Measurements from ENCODE around the gene CSNK1E. TPM values are rescaled to one million over a fixed set of nuclear protein-coding genes. Genes with fewer than 3 reads are reported as not detected.
"Not testable (repeated sequence)": the region's sequence is repeated elsewhere in the genome, so short reads cannot be mapped to it uniquely, and the experiment has no call there.

The CSNK1E gene
- 101 TPM for total RNA-seq
- polyA plus RNA-seq (ENCODE audit: insufficient read depth, low read depth, low replicate concordance), result 33.6 TPM
- long read RNA-seq, donor 1, transcript CSNK1E-203 (11 exons, 2,791 nt), result major isoform, 24 of 31 reads
- long read RNA-seq, donor 1, partial matches to known transcripts, result 0 of 31 reads
- long read RNA-seq, donor 1, other reads (novel, unspliced or antisense), result 0 of 31 reads
- long read RNA-seq, donor 2, transcript CSNK1E-203 (11 exons, 2,791 nt), result major isoform, 8 of 13 reads
- long read RNA-seq, donor 2, partial matches to known transcripts, result 0 of 13 reads
- long read RNA-seq, donor 2, other reads (novel, unspliced or antisense), result 0 of 13 reads
- long read RNA-seq, donor 3, transcript CSNK1E-203 (11 exons, 2,791 nt), result major isoform, 13 of 18 reads
- long read RNA-seq, donor 3, partial matches to known transcripts, result 0 of 18 reads
- long read RNA-seq, donor 3, other reads (novel, unspliced or antisense), result 0 of 18 reads
- long read RNA-seq, donor 4, transcript CSNK1E-203 (11 exons, 2,791 nt), result major isoform, 12 of 26 reads
- long read RNA-seq, donor 4, transcript CSNK1E-204 (10 exons, 1,580 nt), result minor isoform, 7 of 26 reads
- long read RNA-seq, donor 4, partial matches to known transcripts, result 5 of 26 reads
- long read RNA-seq, donor 4, other reads (novel, unspliced or antisense), result 0 of 26 reads
- long read RNA-seq, donor 5, partial matches to known transcripts, result 0 of 3 reads
- long read RNA-seq, donor 5, other reads (novel, unspliced or antisense), result 0 of 3 reads
- long read RNA-seq, donor 6, partial matches to known transcripts, result 0 of 5 reads
- long read RNA-seq, donor 6, other reads (novel, unspliced or antisense), result 0 of 5 reads
- long read RNA-seq, donor 7, transcript CSNK1E-203 (11 exons, 2,791 nt), result major isoform, 27 of 74 reads
- long read RNA-seq, donor 7, partial matches to known transcripts, result 16 of 74 reads
- long read RNA-seq, donor 7, other reads (novel, unspliced or antisense), result 24 of 74 reads
- long read RNA-seq, donor 8, transcript CSNK1E-203 (11 exons, 2,791 nt), result major isoform, 17 of 35 reads
- long read RNA-seq, donor 8, partial matches to known transcripts, result 10 of 35 reads
- long read RNA-seq, donor 8, other reads (novel, unspliced or antisense), result 0 of 35 reads
- long read RNA-seq, donor 9, transcript CSNK1E-203 (11 exons, 2,791 nt), result major isoform, 16 of 20 reads
- long read RNA-seq, donor 9, partial matches to known transcripts, result 0 of 20 reads
- long read RNA-seq, donor 9, other reads (novel, unspliced or antisense), result 0 of 20 reads
- long read RNA-seq, donor 10, transcript CSNK1E-203 (11 exons, 2,791 nt), result major isoform, 8 of 12 reads
- long read RNA-seq, donor 10, partial matches to known transcripts, result 0 of 12 reads
- long read RNA-seq, donor 10, other reads (novel, unspliced or antisense), result 0 of 12 reads

DNA sequence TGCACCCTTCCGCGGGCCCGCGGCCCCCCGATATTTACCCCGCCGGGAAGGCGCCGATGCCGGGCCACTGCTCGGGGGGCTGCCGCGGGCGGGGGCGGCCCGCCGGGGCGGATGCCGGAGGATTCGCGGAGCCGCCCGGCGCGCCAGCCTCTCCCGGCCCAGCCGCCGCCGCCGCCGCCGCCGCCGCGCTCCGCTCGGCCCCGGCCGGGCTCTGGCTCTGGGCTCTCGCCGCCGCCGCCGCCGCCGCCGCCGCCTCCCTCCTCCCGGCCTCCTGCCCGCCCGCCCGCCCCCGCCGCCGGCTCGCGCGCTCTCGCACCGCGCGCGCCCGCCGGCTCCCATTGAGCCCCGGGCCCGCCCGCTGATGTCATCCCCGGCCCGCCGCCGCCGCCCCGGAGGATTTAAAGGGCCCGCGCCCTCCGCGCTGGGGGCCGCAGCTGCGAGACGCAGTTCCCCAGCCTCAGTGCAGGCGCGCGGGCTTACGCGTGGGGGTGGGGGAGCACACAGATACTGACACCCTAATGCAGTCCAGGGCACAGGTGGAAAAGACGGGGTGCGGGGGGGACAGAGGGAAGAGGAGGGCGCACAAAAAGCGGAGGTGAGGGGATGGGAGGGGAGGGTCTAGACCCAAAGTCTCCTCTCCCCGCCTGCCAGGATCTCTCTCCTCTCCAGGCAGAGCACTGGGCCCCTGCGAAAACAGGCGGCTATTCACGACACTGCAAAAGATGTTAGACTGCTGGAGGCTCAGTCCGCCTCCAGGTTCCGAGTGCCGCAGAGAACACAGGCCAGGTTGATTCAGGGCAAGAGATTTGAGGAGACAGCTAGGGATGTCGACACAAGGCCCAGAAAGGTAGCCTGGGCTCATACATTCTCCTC is at the start of gene CSNK1E:
CSNK1E (minus strand) TSS at position 312 of the 873 bp plus-strand sequence. CDS start 3,276 bp downstream, outside the sequence.
- Histone ChIP-seq H3K9ac (ENCODE audit: low read length in 3 of 3) (peak within 1 kb of the TSS; percentile 53 to 96 (median 90)), H3K27me3 (ENCODE audit: control insufficient read depth, insufficient read depth, low read length) (no peaks in the 10 kb centered on the region), H3K9me3 (ENCODE audit: control insufficient read depth in 2 of 3, insufficient read depth in 1 of 3, low read length in 3 of 3) (no peaks in the 10 kb centered on the region), H3K36me3 (ENCODE audit: control insufficient read depth in 2 of 3, insufficient read depth in 3 of 3, low read length in 3 of 3) (peaks cover 0 to 6% (median 3%) of the 10 kb centered on the region in 3 donors), H3K4me1 (ENCODE audit: control insufficient read depth in 2 of 3, insufficient read depth in 2 of 3, low read depth in 1 of 3, low read length in 3 of 3) (peaks cover 0 to 22% (median 3%) of the 10 kb centered on the region in 3 donors), H3K27ac (ENCODE audit: low read depth in 2 of 2, low read length in 2 of 2) (peak within 1 kb of the TSS; percentile 95 to 97), H3K4me3 (ENCODE audit: low read length in 3 of 3) (peak within 1 kb of the TSS; percentile 75 to 88 (median 87))
- peak; percentile 71 to 92 (median 86) for DNase-seq
- intact Hi-C loops (cut with DNase I), result no loop called here
- no peak for TF ChIP-seq CTCF (IDR thresholded peaks at IDR 0.05; ENCODE audit: borderline replicate concordance, extremely low read depth, insufficient read depth)
- no peak for FAIRE-seq

- intact Hi-C loops (cut with DNase I); FAIRE-seq; H3K4me1 ChIP-seq (ENCODE audit: control insufficient read depth in 2 of 3, insufficient read depth in 2 of 3, low read depth in 1 of 3, low read length in 3 of 3); H3K36me3 ChIP-seq (ENCODE audit: control insufficient read depth in 2 of 3, insufficient read depth in 3 of 3, low read length in 3 of 3); H3K9ac ChIP-seq (ENCODE audit: low read length in 3 of 3); H3K4me3 ChIP-seq (ENCODE audit: low read length in 3 of 3); DNase-seq; H3K27me3 ChIP-seq (ENCODE audit: control insufficient read depth, insufficient read depth, low read length); H3K9me3 ChIP-seq (ENCODE audit: control insufficient read depth in 2 of 3, insufficient read depth in 1 of 3, low read length in 3 of 3); H3K27ac ChIP-seq (ENCODE audit: low read depth in 2 of 2, low read length in 2 of 2): not testable (repeated sequence)
These were observed 48.6 kb upstream of the CSNK1E start for GRCh38 chr22:38365829-38366228.

GRCh38 chr22:38365174-38365573 is 47.9 kb upstream of the CSNK1E start:
- not testable (repeated sequence) for FAIRE-seq; H3K4me1 ChIP-seq (ENCODE audit: control insufficient read depth in 2 of 3, insufficient read depth in 2 of 3, low read depth in 1 of 3, low read length in 3 of 3)

GRCh38 chr22:38360560-38360959 is 43.3 kb upstream of the CSNK1E start:
- H3K9me3 ChIP-seq (ENCODE audit: control insufficient read depth in 2 of 3, insufficient read depth in 1 of 3, low read length in 3 of 3); H3K27me3 ChIP-seq (ENCODE audit: control insufficient read depth, insufficient read depth, low read length); intact Hi-C loops (cut with DNase I); H3K27ac ChIP-seq (ENCODE audit: low read depth in 2 of 2, low read length in 2 of 2); H3K36me3 ChIP-seq (ENCODE audit: control insufficient read depth in 2 of 3, insufficient read depth in 3 of 3, low read length in 3 of 3); H3K9ac ChIP-seq (ENCODE audit: low read length in 3 of 3); H3K4me3 ChIP-seq (ENCODE audit: low read length in 3 of 3); DNase-seq; FAIRE-seq; H3K4me1 ChIP-seq (ENCODE audit: control insufficient read depth in 2 of 3, insufficient read depth in 2 of 3, low read depth in 1 of 3, low read length in 3 of 3): not testable (repeated sequence)

More at GRCh38 chr22:38365174-38365573, 47.9 kb upstream of the CSNK1E start:
- H3K36me3 ChIP-seq (ENCODE audit: control insufficient read depth in 2 of 3, insufficient read depth in 3 of 3, low read length in 3 of 3); H3K27ac ChIP-seq (ENCODE audit: low read depth in 2 of 2, low read length in 2 of 2); H3K27me3 ChIP-seq (ENCODE audit: control insufficient read depth, insufficient read depth, low read length); DNase-seq; H3K9ac ChIP-seq (ENCODE audit: low read length in 3 of 3); intact Hi-C loops (cut with DNase I); H3K4me3 ChIP-seq (ENCODE audit: low read length in 3 of 3); H3K9me3 ChIP-seq (ENCODE audit: control insufficient read depth in 2 of 3, insufficient read depth in 1 of 3, low read length in 3 of 3): not testable (repeated sequence)

- intact Hi-C loops (cut with DNase I); H3K27me3 ChIP-seq (ENCODE audit: control insufficient read depth, insufficient read depth, low read length); H3K9me3 ChIP-seq (ENCODE audit: control insufficient read depth in 2 of 3, insufficient read depth in 1 of 3, low read length in 3 of 3); DNase-seq; FAIRE-seq; H3K4me3 ChIP-seq (ENCODE audit: low read length in 3 of 3); H3K9ac ChIP-seq (ENCODE audit: low read length in 3 of 3); H3K4me1 ChIP-seq (ENCODE audit: control insufficient read depth in 2 of 3, insufficient read depth in 2 of 3, low read depth in 1 of 3, low read length in 3 of 3); H3K27ac ChIP-seq (ENCODE audit: low read depth in 2 of 2, low read length in 2 of 2); H3K36me3 ChIP-seq (ENCODE audit: control insufficient read depth in 2 of 3, insufficient read depth in 3 of 3, low read length in 3 of 3): not testable (repeated sequence)
These were observed 42.6 kb upstream of the CSNK1E start for GRCh38 chr22:38359817-38360216.

DNA sequence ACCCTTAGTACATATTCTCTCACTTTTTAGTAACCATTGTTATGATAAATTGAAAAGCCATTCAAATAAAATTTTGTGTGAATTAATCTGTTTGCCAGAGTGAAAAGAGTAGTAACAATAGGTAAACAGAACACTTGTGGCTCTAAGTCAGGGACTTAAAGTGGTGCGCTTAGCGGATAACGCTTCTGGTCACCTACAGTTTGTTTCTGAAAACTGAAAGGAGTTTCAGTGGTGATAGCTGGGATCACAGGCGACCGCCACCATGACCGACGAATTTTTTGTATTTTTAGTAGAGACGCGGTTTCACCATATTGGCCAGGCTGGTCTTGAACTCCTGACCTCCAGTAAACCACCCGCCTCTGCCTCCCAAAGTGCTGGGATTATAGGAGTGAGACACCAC is 40.7 kb upstream of the CSNK1E start:
- H3K4me1 ChIP-seq (ENCODE audit: control insufficient read depth in 2 of 3, insufficient read depth in 2 of 3, low read depth in 1 of 3, low read length in 3 of 3); DNase-seq; FAIRE-seq; H3K27ac ChIP-seq (ENCODE audit: low read depth in 2 of 2, low read length in 2 of 2); H3K36me3 ChIP-seq (ENCODE audit: control insufficient read depth in 2 of 3, insufficient read depth in 3 of 3, low read length in 3 of 3); H3K9me3 ChIP-seq (ENCODE audit: control insufficient read depth in 2 of 3, insufficient read depth in 1 of 3, low read length in 3 of 3); H3K4me3 ChIP-seq (ENCODE audit: low read length in 3 of 3); H3K9ac ChIP-seq (ENCODE audit: low read length in 3 of 3); H3K27me3 ChIP-seq (ENCODE audit: control insufficient read depth, insufficient read depth, low read length); intact Hi-C loops (cut with DNase I): not testable (repeated sequence)
